Measurements from ENCODE around the gene RTP5.

GRCh38 chr2:241834527-241835210 is 34.9 kb upstream of the RTP5 start:
- TF ChIP-seq, protein P1, sequence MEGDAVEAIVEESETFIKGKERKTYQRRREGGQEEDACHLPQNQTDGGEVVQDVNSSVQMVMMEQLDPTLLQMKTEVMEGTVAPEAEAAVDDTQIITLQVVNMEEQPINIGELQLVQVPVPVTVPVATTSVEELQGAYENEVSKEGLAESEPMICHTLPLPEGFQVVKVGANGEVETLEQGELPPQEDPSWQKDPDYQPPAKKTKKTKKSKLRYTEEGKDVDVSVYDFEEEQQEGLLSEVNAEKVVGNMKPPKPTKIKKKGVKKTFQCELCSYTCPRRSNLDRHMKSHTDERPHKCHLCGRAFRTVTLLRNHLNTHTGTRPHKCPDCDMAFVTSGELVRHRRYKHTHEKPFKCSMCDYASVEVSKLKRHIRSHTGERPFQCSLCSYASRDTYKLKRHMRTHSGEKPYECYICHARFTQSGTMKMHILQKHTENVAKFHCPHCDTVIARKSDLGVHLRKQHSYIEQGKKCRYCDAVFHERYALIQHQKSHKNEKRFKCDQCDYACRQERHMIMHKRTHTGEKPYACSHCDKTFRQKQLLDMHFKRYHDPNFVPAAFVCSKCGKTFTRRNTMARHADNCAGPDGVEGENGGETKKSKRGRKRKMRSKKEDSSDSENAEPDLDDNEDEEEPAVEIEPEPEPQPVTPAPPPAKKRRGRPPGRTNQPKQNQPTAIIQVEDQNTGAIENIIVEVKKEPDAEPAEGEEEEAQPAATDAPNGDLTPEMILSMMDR (conservative IDR thresholded peaks at IDR 0.05; ENCODE audit: low read length) = no peak
- TF ChIP-seq EZH2phosphoT487 (IDR thresholded peaks at IDR 0.05; ENCODE audit: borderline replicate concordance) = no peak

Measured in Loucy (cell line).